ENCODE measurements around the gene RPL7L1.

DNA sequence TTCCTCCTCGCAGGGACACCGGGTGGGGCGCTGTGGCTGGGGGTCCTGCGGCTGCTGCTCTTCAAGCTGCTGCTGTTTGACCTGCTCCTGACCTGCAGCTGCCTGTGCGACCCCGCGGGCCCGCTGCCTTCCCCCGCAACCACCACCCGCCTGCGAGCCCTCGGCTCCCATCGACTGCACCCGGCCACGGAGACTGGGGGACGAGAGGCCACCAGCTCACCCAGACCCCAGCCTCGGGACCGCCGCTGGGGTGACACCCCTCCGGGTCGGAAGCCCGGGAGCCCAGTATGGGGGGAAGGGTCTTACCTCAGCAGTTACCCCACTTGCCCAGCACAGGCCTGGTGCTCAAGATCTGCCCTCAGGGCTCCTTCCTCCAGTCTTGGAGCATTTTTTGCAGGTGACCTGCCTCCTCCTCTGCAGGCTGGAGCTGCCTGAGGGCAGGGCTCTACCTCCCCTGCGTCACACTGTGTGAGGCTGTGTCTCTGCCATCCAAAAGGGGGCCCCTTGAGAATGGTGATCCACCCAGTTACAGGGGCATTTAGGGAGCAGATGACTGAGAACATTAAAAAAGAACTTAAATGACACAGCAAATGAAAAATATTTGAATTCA lies 45.9 kb downstream of the RPL7L1 start:
- TF ChIP-seq, protein P1, sequence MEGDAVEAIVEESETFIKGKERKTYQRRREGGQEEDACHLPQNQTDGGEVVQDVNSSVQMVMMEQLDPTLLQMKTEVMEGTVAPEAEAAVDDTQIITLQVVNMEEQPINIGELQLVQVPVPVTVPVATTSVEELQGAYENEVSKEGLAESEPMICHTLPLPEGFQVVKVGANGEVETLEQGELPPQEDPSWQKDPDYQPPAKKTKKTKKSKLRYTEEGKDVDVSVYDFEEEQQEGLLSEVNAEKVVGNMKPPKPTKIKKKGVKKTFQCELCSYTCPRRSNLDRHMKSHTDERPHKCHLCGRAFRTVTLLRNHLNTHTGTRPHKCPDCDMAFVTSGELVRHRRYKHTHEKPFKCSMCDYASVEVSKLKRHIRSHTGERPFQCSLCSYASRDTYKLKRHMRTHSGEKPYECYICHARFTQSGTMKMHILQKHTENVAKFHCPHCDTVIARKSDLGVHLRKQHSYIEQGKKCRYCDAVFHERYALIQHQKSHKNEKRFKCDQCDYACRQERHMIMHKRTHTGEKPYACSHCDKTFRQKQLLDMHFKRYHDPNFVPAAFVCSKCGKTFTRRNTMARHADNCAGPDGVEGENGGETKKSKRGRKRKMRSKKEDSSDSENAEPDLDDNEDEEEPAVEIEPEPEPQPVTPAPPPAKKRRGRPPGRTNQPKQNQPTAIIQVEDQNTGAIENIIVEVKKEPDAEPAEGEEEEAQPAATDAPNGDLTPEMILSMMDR (IDR thresholded peaks at IDR 0.05), result no peak
- TF ChIP-seq POLR2A (IDR thresholded peaks at IDR 0.05), result no peak
